ENCODE measurements around the gene CRPPA. TPM values are rescaled to one million over a fixed set of nuclear protein-coding genes. Genes with fewer than 3 reads are reported as not detected.

The CRPPA gene
- total RNA-seq, 1 experiment from 2014 or later, result 1.6 TPM

GRCh38 chr7:16399265-16399831, 22.0 kb downstream of the CRPPA start (continued):
- TF ChIP-seq ZBTB33 (IDR thresholded peaks at IDR 0.05; ENCODE audit: extremely low read depth, insufficient replicate concordance, low read length) (no peak), CEBPB (IDR thresholded peaks at IDR 0.05; ENCODE audit: low read depth) (no peak), JUND (IDR thresholded peaks at IDR 0.05) (no peak), SRF (IDR thresholded peaks at IDR 0.05; ENCODE audit: low read depth) (no peak), RAD21 (IDR thresholded peaks at IDR 0.05; ENCODE audit: low read depth) (no peak)

- Histone ChIP-seq H3K9ac (ENCODE audit: low read length) (no peak overlapping the region), H3K79me2 (ENCODE audit: insufficient read depth, low read length) (no peaks in the 10 kb centered on the region), H3K4me2 (ENCODE audit: low read length) (no peak overlapping the region), H3K9me3 (ENCODE audit: control insufficient read depth in 1 of 2, insufficient read depth in 1 of 2, low read depth in 1 of 2, low read length in 2 of 2) (peaks cover 8 to 43% of the 10 kb centered on the region in 2 experiments; a peak in 1 of 4 replicates), H3K4me3 (replicated peaks in 1 of 2; ENCODE audit: low read depth in 1 of 2, low read length in 2 of 2) (no peak overlapping the region), H4K20me1 (ENCODE audit: insufficient read depth) (no peaks in the 10 kb centered on the region), H3K36me3 (ENCODE audit: control insufficient read depth in 1 of 2, insufficient read depth in 2 of 2, low read length in 2 of 2) (peaks cover 0 to 3% of the 10 kb centered on the region in 2 experiments; a peak in 1 of 4 replicates), H3K4me1 (ENCODE audit: control insufficient read depth in 1 of 2, insufficient read depth in 2 of 2, low read length in 2 of 2) (no peaks in the 10 kb centered on the region), H3K27ac (ENCODE audit: low read depth, low read length) (no peak overlapping the region), H2AFZ (ENCODE audit: low read depth, low read length, poor library complexity, severe bottlenecking) (no peak overlapping the region), H3K27me3 (ENCODE audit: insufficient read depth, low read length) (no peaks in the 10 kb centered on the region), H3K9me2 (ENCODE audit: insufficient read depth) (no peaks in the 10 kb centered on the region)
- POLR2A ChIA-PET, result no interaction called here
- ATAC-seq (no peak), DNase-seq (ENCODE audit: low read depth, low spot score) (no peak)
- RAD21 ChIA-PET (ENCODE audit: low non-redundant PET in 1 of 2, low total read pairs in 2 of 2, uncharacterized antibody in 2 of 2, unreplicated experiment in 2 of 2), result no interaction called here
- TF ChIP-seq SP1 (IDR thresholded peaks at IDR 0.05; ENCODE audit: low read depth), result no peak
- TF ChIP-seq YY1 (IDR thresholded peaks at IDR 0.05; ENCODE audit: extremely low read depth, insufficient replicate concordance, low read depth, low read length), result no peak
- TF ChIP-seq POLR2AphosphoS5 (IDR thresholded peaks at IDR 0.05; ENCODE audit: low read depth, low read length), result no peak
- no peak for TF ChIP-seq POLR2A (IDR thresholded peaks at IDR 0.05; ENCODE audit: borderline replicate concordance, extremely low read depth, insufficient read depth, insufficient read length)
- no peak for TF ChIP-seq FOSL1 (IDR thresholded peaks at IDR 0.05; ENCODE audit: low read depth)
- no peak for TF ChIP-seq RAD21 (IDR thresholded peaks at IDR 0.05; ENCODE audit: low read depth)
- no peak for TF ChIP-seq EZH2 (IDR thresholded peaks at IDR 0.05)
- TF ChIP-seq CBX3 (IDR thresholded peaks at IDR 0.05; ENCODE audit: low read depth), result no peak
- no peak for TF ChIP-seq SIN3A (IDR thresholded peaks at IDR 0.05; ENCODE audit: low read depth)
- TF ChIP-seq JUND (IDR thresholded peaks at IDR 0.05), result no peak
- TF ChIP-seq ZNF274 (IDR thresholded peaks at IDR 0.05; ENCODE audit: low read depth, low read length), result no peak
- TF ChIP-seq ELF1 (IDR thresholded peaks at IDR 0.05; ENCODE audit: borderline replicate concordance, low read depth), result no peak
- no peak for TF ChIP-seq SRF (IDR thresholded peaks at IDR 0.05; ENCODE audit: low read depth)
- no peak for TF ChIP-seq EGR1 (IDR thresholded peaks at IDR 0.05; ENCODE audit: low read depth)
- no peak for TF ChIP-seq ZFX (IDR thresholded peaks at IDR 0.05)
- TF ChIP-seq EZH2phosphoT487 (IDR thresholded peaks at IDR 0.05; ENCODE audit: borderline replicate concordance), result no peak
- TF ChIP-seq TCF7L2 (IDR thresholded peaks at IDR 0.05; ENCODE audit: borderline replicate concordance, extremely low read depth, insufficient read depth, insufficient read length), result no peak
- no peak for TF ChIP-seq ATF3 (IDR thresholded peaks at IDR 0.05)
- TF ChIP-seq MAX (IDR thresholded peaks at IDR 0.05), result no peak
- intact Hi-C loops (cut with micrococcal nuclease), result no loop called here
- CTCF ChIA-PET, result no interaction called here
- no TSS peak for BruUV-seq (replicated peaks)
Observed at GRCh38 chr7:16398146-16399017, 23.0 kb downstream of the CRPPA start.

Data from HCT116 (cell line).